ENCODE measurements around the gene PLEKHG7. TPM values are rescaled to one million over a fixed set of nuclear protein-coding genes. Genes with fewer than 3 reads are reported as not detected.

The PLEKHG7 gene
- total and polyA plus RNA-seq, 2 experiments from 2014 or later: not detected

DNA sequence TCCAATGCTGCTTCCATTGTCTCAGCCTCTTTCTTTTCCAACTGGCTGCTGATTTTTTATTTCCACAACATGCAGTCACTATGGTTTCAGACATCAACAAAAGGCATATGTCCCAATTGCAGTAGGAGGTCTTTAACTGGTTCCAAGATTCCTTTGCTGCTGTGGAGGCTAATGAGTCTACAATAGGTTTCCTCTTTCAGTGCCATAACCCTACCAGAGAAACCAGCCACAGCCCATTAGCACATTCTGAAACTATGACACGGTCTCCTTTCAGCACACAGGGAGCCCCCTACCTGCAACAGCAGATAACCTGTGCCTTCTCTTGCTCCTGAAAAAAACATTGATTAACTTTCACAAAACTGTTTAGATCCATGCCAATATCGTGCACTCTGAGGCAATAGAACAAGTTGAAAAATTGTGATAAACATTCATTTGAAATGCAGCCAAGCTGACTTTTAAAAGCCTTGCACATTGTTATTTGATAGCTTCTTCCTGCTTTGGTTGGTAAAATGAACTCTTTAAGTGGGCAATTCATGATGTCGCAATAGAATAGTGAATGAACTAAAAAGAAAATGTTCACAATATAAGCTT, 32.4 kb downstream of the PLEKHG7 start:
- TF ChIP-seq CTCF (conservative IDR thresholded peaks at IDR 0.05; ENCODE audit: low read depth in 2 of 2) (peak; percentile 12 to 34; a peak in 2 of 4 replicates), NANOG (IDR thresholded peaks at IDR 0.05; ENCODE audit: borderline replicate concordance) (no peak)
- Mint-ChIP-seq H3K36me3 (ENCODE audit: low read depth) (no peaks in the 10 kb centered on the region), H3K4me1 (peaks cover 15% of the 10 kb centered on the region), H3K27me3 (ENCODE audit: insufficient read depth, low read depth, poor library complexity) (no peaks in the 10 kb centered on the region), H3K9me3 (no peaks in the 10 kb centered on the region), H3K27ac (no peak overlapping the region), H3K4me3 (no peak overlapping the region)
- Histone ChIP-seq H3K27me3 (ENCODE audit: insufficient read depth) (no peaks in the 10 kb centered on the region), H4K20me1 (replicated peaks; ENCODE audit: insufficient read depth) (no peaks in the 10 kb centered on the region), H3K4me3 (no peak overlapping the region), H3K79me2 (replicated peaks; ENCODE audit: insufficient read depth) (no peaks in the 10 kb centered on the region), H3K4me1 (ENCODE audit: insufficient read depth) (peaks cover 12% of the 10 kb centered on the region), H2AFZ (no peak overlapping the region), H3K36me3 (ENCODE audit: insufficient read depth) (no peaks in the 10 kb centered on the region), H3K9me2 (ENCODE audit: insufficient read depth) (0 out of 2 replicates have a peak, but pooled peaks cover 6% of the 10 kb centered on the region), H3F3A (replicated peaks; ENCODE audit: low read depth) (no peaks in the 10 kb centered on the region), H3K4me2 (no peak overlapping the region), H3K27ac (ENCODE audit: low read depth) (no peak overlapping the region)
- peak; percentile 2 for DNase-seq (ENCODE audit: low spot score)
- no peak for ATAC-seq

- H3K9me3 Mint-ChIP-seq: no peaks in the 10 kb centered on the region
- no peaks in the 10 kb centered on the region for H3K27me3 Mint-ChIP-seq (ENCODE audit: insufficient read depth, low read depth, poor library complexity)
- H4K20me1 ChIP-seq (replicated peaks; ENCODE audit: insufficient read depth): no peaks in the 10 kb centered on the region
- no peaks in the 10 kb centered on the region for H3K36me3 ChIP-seq (ENCODE audit: insufficient read depth)
- H3K36me3 Mint-ChIP-seq (ENCODE audit: low read depth): no peaks in the 10 kb centered on the region
- H3K79me2 ChIP-seq (replicated peaks; ENCODE audit: insufficient read depth): no peaks in the 10 kb centered on the region
- H3K4me3 Mint-ChIP-seq: no peak overlapping the region
- no peak for DNase-seq (ENCODE audit: low spot score)
- H3K4me3 ChIP-seq: no peak overlapping the region
- H3K27me3 ChIP-seq (ENCODE audit: insufficient read depth): no peaks in the 10 kb centered on the region
- ATAC-seq: no peak
- no peaks in the 10 kb centered on the region for H3F3A ChIP-seq (replicated peaks; ENCODE audit: low read depth)
- TF ChIP-seq CREB1 (CRISPR knock-in tag; IDR thresholded peaks at IDR 0.05; ENCODE audit: low read depth) (no peak), REST (IDR thresholded peaks at IDR 0.05; ENCODE audit: unreplicated experiment) (no peak), CTCF (conservative IDR thresholded peaks at IDR 0.05; ENCODE audit: low read depth in 2 of 2) (no peak), JUNB (IDR thresholded peaks at IDR 0.05; ENCODE audit: unreplicated experiment) (no peak)
- peaks cover 15% of the 10 kb centered on the region for H3K4me1 Mint-ChIP-seq
- H3K9me2 ChIP-seq (ENCODE audit: insufficient read depth): 0 out of 2 replicates have a peak, but pooled peaks cover 6% of the 10 kb centered on the region
- H3K4me1 ChIP-seq (ENCODE audit: insufficient read depth): peaks cover 12% of the 10 kb centered on the region
- no peak overlapping the region for H3K27ac Mint-ChIP-seq
- H3K27ac ChIP-seq (ENCODE audit: low read depth): no peak overlapping the region
- H3K4me2 ChIP-seq: no peak overlapping the region
- H2AFZ ChIP-seq: peak overlapping the region; percentile 72
Observed at GRCh38 chr12:92736605-92737004, 33.8 kb downstream of the PLEKHG7 start.
